ENCODE results near the gene PTPRM. TPM values are rescaled to one million over a fixed set of nuclear protein-coding genes. Genes with fewer than 3 reads are reported as not detected.

The PTPRM gene
- total and polyA plus RNA-seq, 2 of the 8 experiments (the other 6 are each of a cell fraction or from before 2014, with no cell fraction given): 4.1 to 7.0 TPM

DNA sequence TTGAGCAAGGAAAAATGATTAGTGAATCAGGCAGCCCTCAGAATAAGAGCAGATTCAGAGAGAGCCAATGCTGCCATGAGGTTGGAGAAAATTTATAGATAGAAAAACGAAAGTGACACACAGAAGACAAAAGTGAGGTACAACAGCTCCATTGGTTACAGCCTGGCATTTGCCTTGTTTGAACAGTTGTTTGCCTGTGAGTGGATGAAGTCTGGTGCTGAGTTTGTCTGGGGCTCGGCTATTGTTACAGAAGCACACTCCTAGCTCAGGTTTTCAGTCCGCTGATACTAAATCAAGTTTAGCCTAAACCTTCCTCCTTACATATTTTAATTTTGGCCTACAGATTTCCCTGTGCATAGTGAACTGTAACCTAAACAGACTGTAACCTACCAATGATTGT is 654.3 kb downstream of the PTPRM start:
- Histone ChIP-seq H2BK15ac (ENCODE audit: low read length) (no peak overlapping the region), H3K23ac (ENCODE audit: insufficient read length) (no peak overlapping the region), H3K27ac (ENCODE audit: low read depth, low read length) (no peak overlapping the region), H3K9me3 (ENCODE audit: insufficient read depth in 2 of 2, low read depth in 1 of 2, low read length in 1 of 2) (peaks cover 4 to 9% of the 10 kb centered on the region in 2 experiments; a peak in 2 of 4 replicates), H3K23me2 (ENCODE audit: low read depth, low read length) (no peaks in the 10 kb centered on the region), H3K4me3 (ENCODE audit: extremely low read depth in 1 of 4, insufficient read depth in 2 of 4, low read depth in 3 of 4, low read length in 4 of 4) (no peak overlapping the region), H2BK120ac (replicated peaks; ENCODE audit: low read depth, low read length) (no peak overlapping the region), H3K79me1 (ENCODE audit: low read depth, low read length) (no peaks in the 10 kb centered on the region), H4K5ac (ENCODE audit: insufficient read length, low read depth, low read length) (no peak overlapping the region), H3K56ac (replicated peaks; ENCODE audit: insufficient read length, low read depth, low read length) (no peak overlapping the region), H2BK20ac (ENCODE audit: low read length) (no peak overlapping the region), H3K18ac (ENCODE audit: extremely low read depth, low read length) (no peak overlapping the region), H3K79me2 (ENCODE audit: control insufficient read depth in 1 of 2, insufficient read depth in 2 of 2, low read length in 2 of 2) (no peaks in the 10 kb centered on the region), H2AFZ (ENCODE audit: low read length) (no peak overlapping the region), H2BK5ac (ENCODE audit: low read depth, low read length) (no peak overlapping the region), H4K91ac (replicated peaks; ENCODE audit: insufficient read length, low read length) (no peak overlapping the region), H3K27me3 (replicated peaks in 1 of 4; ENCODE audit: control insufficient read depth in 3 of 4, extremely low read depth in 1 of 4, insufficient read depth in 3 of 4, low read length in 3 of 4) (no peaks in the 10 kb centered on the region), H2BK12ac (ENCODE audit: low read depth, low read length) (no peak overlapping the region), H3K9ac (replicated peaks in 1 of 4; ENCODE audit: extremely low read depth in 1 of 4, low read depth in 3 of 4, low read length in 3 of 4) (no peak overlapping the region), H3K4me2 (ENCODE audit: insufficient read depth in 1 of 2, low read depth in 2 of 2, low read length in 2 of 2) (no peak overlapping the region), H3K4me1 (replicated peaks in 1 of 4; ENCODE audit: control insufficient read depth in 3 of 4, insufficient read depth in 4 of 4, low read length in 3 of 4) (peaks cover 4 to 23% (median 10%) of the 10 kb centered on the region in 4 experiments), H3K36me3 (ENCODE audit: control insufficient read depth in 2 of 4, insufficient read depth in 4 of 4, low read length in 3 of 4) (peaks cover 0 to under 1% (median 0%) of the 10 kb centered on the region in 4 experiments; a peak in 1 of 8 replicates), H3K4ac (replicated peaks; ENCODE audit: insufficient read length, low read depth, low read length) (no peak overlapping the region), H4K20me1 (replicated peaks in 1 of 2; ENCODE audit: control insufficient read depth in 1 of 2, insufficient read depth in 2 of 2, low read length in 2 of 2) (no peaks in the 10 kb centered on the region), H3K14ac (ENCODE audit: insufficient read length) (no peak overlapping the region), H4K8ac (ENCODE audit: extremely low read depth, insufficient read depth, low read length) (no peak overlapping the region), H2AK5ac (ENCODE audit: low read depth, low read length) (no peak overlapping the region)
- DNase-seq (ENCODE audit: low read depth in 1 of 2, low spot score in 2 of 2) (no peak), FAIRE-seq (no peak)
- 83% methylated on average over 3 of the region's 3 CpGs; no CpG with 5 or more reads in 1 of the 2 experiments for WGBS, 2 experiments (ENCODE audit: extremely low coverage in 1 of 2, insufficient coverage in 1 of 2, insufficient read length in 1 of 2, insufficient replicate concordance in 2 of 2, low coverage in 1 of 2, low lambda C conversion rate in 2 of 2, missing lambda C conversion rate in 1 of 2)
- ChIA-PET CTCF (ENCODE audit: partially characterized antibody) (interaction anchor here (0.7 to 1.2 kb wide), 5 partner anchors 9 to 216 kb away, joined by 3 to 4 read pairs (median 3); no protein-coding TSS in a partner anchor), POLR2A (ENCODE audit: partially characterized antibody) (no interaction called here)
- TF ChIP-seq SP4 (IDR thresholded peaks at IDR 0.05; ENCODE audit: low read length) (no peak), KDM4A (IDR thresholded peaks at IDR 0.05; ENCODE audit: low read depth, low read length, severe bottlenecking) (no peak), TEAD4 (IDR thresholded peaks at IDR 0.05; ENCODE audit: low read depth, low read length) (no peak), KDM5A (IDR thresholded peaks at IDR 0.05; ENCODE audit: low read length) (no peak), FOSL1 (IDR thresholded peaks at IDR 0.05; ENCODE audit: insufficient read depth, low read depth, low read length) (no peak), NRF1 (IDR thresholded peaks at IDR 0.05; ENCODE audit: low read depth, low read length) (no peak), EP300 (IDR thresholded peaks at IDR 0.05; ENCODE audit: borderline replicate concordance in 1 of 2, low read depth in 2 of 2, low read length in 2 of 2) (no peak), GTF2F1 (IDR thresholded peaks at IDR 0.05; ENCODE audit: borderline replicate concordance, low read depth, low read length) (no peak), CEBPB (IDR thresholded peaks at IDR 0.05; ENCODE audit: low read depth, low read length) (no peak), CTBP2 (IDR thresholded peaks at IDR 0.05; ENCODE audit: borderline replicate concordance, insufficient read depth, insufficient read length, low read length) (no peak), SP2 (IDR thresholded peaks at IDR 0.05; ENCODE audit: low read length) (no peak), SIRT6 (IDR thresholded peaks at IDR 0.05; ENCODE audit: low read length) (no peak), YY1 (IDR thresholded peaks at IDR 0.05; ENCODE audit: low read depth, low read length) (no peak), RAD21 (IDR thresholded peaks at IDR 0.05 in 1 of 2, conservative IDR thresholded peaks at IDR 0.05 in 1 of 2; ENCODE audit: low read depth in 2 of 2, low read length in 2 of 2) (no peak)
